SU-DHL-6 (cell line): ENCODE results near the gene RPS5.
A peak's percentile ranks its signal among the peaks of the same experiment; 100 is the strongest.

Experiments used
- H2AFZ ChIP-seq: fragments of 200-600 bp; sonication (generic); 2 replicates; pipeline ENCODE4 v1.6.1; 2014; ENCODE audit warnings: low read depth, mild to moderate bottlenecking, moderate library complexity, mixed read lengths, antibody characterized with exemption, low read length; ENCODE audit not compliant: severe bottlenecking
- H3F3A ChIP-seq: fragments of 200-600 bp; shearing (Covaris generic); 2 replicates; pipeline ENCODE4 v1.6.0; 2016; ENCODE audit warnings: antibody characterized with exemption, mild to moderate bottlenecking; ENCODE audit not compliant: insufficient read depth
- H3K27ac ChIP-seq: fragments of 200-600 bp; sonication (generic); 2 replicates; pipeline ENCODE4 v1.5.1; 2016; ENCODE audit warnings: low read depth, mild to moderate bottlenecking, low read length, moderate library complexity, mixed read lengths
- H3K27me3 ChIP-seq: fragments of 200-600 bp; sonication (generic), shearing (Covaris generic); 2 replicates; pipeline ENCODE4 v1.6.0; 2014; ENCODE audit warnings: mild to moderate bottlenecking, low read length
- H3K36me3 ChIP-seq: fragments of 200-600 bp; sonication (generic); 2 replicates; pipeline ENCODE4 v1.6.1; 2014; ENCODE audit warnings: mild to moderate bottlenecking, low read length, mixed read lengths
- H3K4me2 ChIP-seq: fragments of 300-600, 200-600 bp; shearing (Covaris generic), sonication (generic); 2 replicates; pipeline ENCODE4 v1.6.0; 2014; ENCODE audit warnings: low read length, low read depth, mild to moderate bottlenecking; ENCODE audit not compliant: poor library complexity, severe bottlenecking
- H3K4me3 ChIP-seq: fragments of 200-600 bp; sonication (generic); 2 replicates; pipeline ENCODE4 v1.5.1; 2014; ENCODE audit warnings: antibody characterized with exemption, low read length, mild to moderate bottlenecking, mixed read lengths; ENCODE audit not compliant: insufficient read depth, poor library complexity, severe bottlenecking
- H3K79me2 ChIP-seq: fragments of 200-600 bp; sonication (generic); 2 replicates; pipeline ENCODE4 v1.6.1; 2014; ENCODE audit warnings: mild to moderate bottlenecking, low read length, moderate library complexity; ENCODE audit not compliant: insufficient read depth
- H3K9ac ChIP-seq: fragments of 200-600 bp; sonication (generic); 2 replicates; pipeline ENCODE4 v1.7.0; 2014; ENCODE audit warnings: mild to moderate bottlenecking, low read length
- H3K9me2 ChIP-seq: fragments of 200-600 bp; sonication (generic); replicated peaks from 2 replicates; pipeline ENCODE4 v1.6.1; 2014; ENCODE audit warnings: low read length; ENCODE audit not compliant: insufficient read depth
- H3K9me3 ChIP-seq: fragments of 200-600 bp; sonication (generic); 2 replicates; pipeline ENCODE4 v1.6.1; 2014; ENCODE audit warnings: low read length, mixed read lengths; ENCODE audit not compliant: insufficient read depth
- H4K20me1 ChIP-seq: fragments of 200-600 bp; sonication (generic); 2 replicates; pipeline ENCODE4 v1.6.1; 2014; ENCODE audit warnings: low read depth, mild to moderate bottlenecking, antibody characterized with exemption, low read length, moderate library complexity, mixed read lengths
- CTCF ChIP-seq: fragments of 200-600 bp; sonication (generic); IDR thresholded peaks from one replicate; pipeline ENCODE4 v1.5.1; 2017; ENCODE audit warnings: antibody characterized with exemption, mild to moderate bottlenecking, low read length, moderate library complexity; ENCODE audit not compliant: insufficient read depth, poor library complexity, severe bottlenecking
- EZH2phosphoT487 ChIP-seq: fragments of 200-600 bp; sonication (generic), shearing (Covaris generic); conservative IDR thresholded peaks from 2 replicates; pipeline ENCODE4 v1.6.1; 2018; ENCODE audit warnings: mild to moderate bottlenecking, antibody characterized with exemption, low read length, moderate library complexity, mixed read lengths

Gene RPS5

GRCh38 chr19:58406818-58407657, 20.0 kb downstream of the RPS5 start:
- Histone ChIP-seq H3K4me3 (no peak overlapping the region), H3F3A (peaks cover 5% of the 10 kb centered on the region; the same call in 1 of the 2 replicates), H3K27me3 (no peaks in the 10 kb centered on the region), H3K4me2 (peak overlapping the region; percentile 73), H3K36me3 (no peaks in the 10 kb centered on the region), H3K9ac (peak overlapping the region; percentile 72), H3K9me3 (no peaks in the 10 kb centered on the region), H3K79me2 (no peaks in the 10 kb centered on the region), H3K27ac (no peak overlapping the region), H2AFZ (no peak overlapping the region), H4K20me1 (no peaks in the 10 kb centered on the region), H3K9me2 (no peaks in the 10 kb centered on the region)
- TF ChIP-seq CTCF (no peak), EZH2phosphoT487 (no peak)

GRCh38 chr19:58407658-58408151, 20.6 kb downstream of the RPS5 start:
- H3K9me3 ChIP-seq = no peaks in the 10 kb centered on the region
- H3K27me3 ChIP-seq = no peaks in the 10 kb centered on the region
- H3K9me2 ChIP-seq = no peaks in the 10 kb centered on the region
- peak overlapping the region; percentile 72 for H3K9ac ChIP-seq
- H3K4me3 ChIP-seq = peak overlapping the region; percentile 67
- H3K36me3 ChIP-seq = no peaks in the 10 kb centered on the region
- TF ChIP-seq EZH2phosphoT487 = no peak
- no peak for TF ChIP-seq CTCF
- peaks cover 8% of the 10 kb centered on the region; the same call in 1 of the 2 replicates for H3F3A ChIP-seq
- H3K79me2 ChIP-seq = no peaks in the 10 kb centered on the region
- H3K4me2 ChIP-seq = peak overlapping the region; percentile 73
- no peaks in the 10 kb centered on the region for H4K20me1 ChIP-seq
- peak overlapping the region; percentile 51 for H3K27ac ChIP-seq
- H2AFZ ChIP-seq = peak overlapping the region; percentile 39

GRCh38 chr19:58408152-58409009, 21.3 kb downstream of the RPS5 start, which contains the start of gene ZNF584:
Gene ZNF584 (plus strand): TSS chr19:58408649. CDS start chr19:58409148, 499 bp downstream.
- H3K9me2 ChIP-seq = no peaks in the 10 kb centered on the region
- TF ChIP-seq EZH2phosphoT487 (no peak), CTCF (no peak)
- H3K4me2 ChIP-seq = peak within 1 kb of the TSS; percentile 73
- peak within 1 kb of the TSS; percentile 51 for H3K27ac ChIP-seq
- no peaks in the 10 kb centered on the region for H3K9me3 ChIP-seq
- H3K9ac ChIP-seq = peak within 1 kb of the TSS; percentile 72
- H3K79me2 ChIP-seq = no peaks in the 10 kb centered on the region
- no peaks in the 10 kb centered on the region for H3K36me3 ChIP-seq
- no peaks in the 10 kb centered on the region for H3K27me3 ChIP-seq
- H2AFZ ChIP-seq = peak within 1 kb of the TSS; percentile 85
- H3F3A ChIP-seq = peaks cover 8% of the 10 kb centered on the region; the same call in 1 of the 2 replicates
- peak within 1 kb of the TSS; percentile 67 for H3K4me3 ChIP-seq
- no peaks in the 10 kb centered on the region for H4K20me1 ChIP-seq
